Epithelial cell of proximal tubule (primary cell): ENCODE measurements around the gene PHF10. TPM values are rescaled to one million over a fixed set of nuclear protein-coding genes. Genes with fewer than 3 reads are reported as not detected.

Experiments used
- DNase-seq: peaks from one replicate; pipeline ENCODE4 v3.0.0-alpha.2; 2011; ENCODE audit warnings: low read depth
- H3K4me3 ChIP-seq: 2 replicates; pipeline ENCODE4 v1.5.1; 2011; ENCODE audit warnings: low read depth, mild to moderate bottlenecking, low read length
- total RNA-seq: library from RNA; depleted of rRNA; stranded (reverse); fragments of >200 nt; gene quantifications from 2 replicates; pipeline ENCODE4 v1.2.3, GENCODE V29; 2015
- TF ChIP-seq, protein P1 (sequence below): conservative IDR thresholded peaks from 2 replicates; pipeline ENCODE4 v1.5.1; 2012; ENCODE audit warnings: low read depth, mild to moderate bottlenecking, low read length

PHF10 gene
- total RNA-seq, 1 donor from 2014 or later, result 24.5 TPM

DNA sequence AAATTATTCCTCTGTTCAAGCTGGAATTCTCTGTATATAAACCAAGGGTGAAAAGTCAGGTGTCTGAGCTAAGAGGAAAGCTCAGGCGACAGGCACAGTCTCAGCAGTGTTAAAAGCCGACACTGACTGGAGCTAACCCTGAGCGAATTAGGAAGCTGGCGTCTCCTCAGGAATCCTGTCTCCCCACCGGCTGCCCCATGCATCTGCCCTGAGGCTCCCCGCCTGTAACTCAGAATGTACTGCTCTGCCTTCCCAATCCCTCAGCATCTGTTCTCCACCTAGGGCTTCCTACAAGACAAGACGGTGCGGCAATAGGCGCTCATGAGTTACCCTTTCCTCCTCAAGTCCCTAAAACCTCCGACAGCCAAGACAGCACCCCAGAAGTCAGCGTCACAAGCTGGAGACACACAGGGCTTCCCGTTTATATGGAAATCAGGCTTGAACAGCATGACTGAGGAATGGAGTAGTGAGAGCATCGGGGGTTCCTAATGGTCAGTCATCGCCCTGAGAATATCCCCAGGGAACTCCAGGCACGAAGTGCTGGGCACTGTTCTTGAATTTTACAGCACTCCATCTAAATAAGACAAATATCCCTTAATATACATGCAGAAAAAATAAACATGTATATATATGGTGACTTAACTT lies 56.0 kb downstream of the PHF10 start:
- no peak overlapping the region for H3K4me3 ChIP-seq
- DNase-seq, result no peak
- TF ChIP-seq, protein P1, sequence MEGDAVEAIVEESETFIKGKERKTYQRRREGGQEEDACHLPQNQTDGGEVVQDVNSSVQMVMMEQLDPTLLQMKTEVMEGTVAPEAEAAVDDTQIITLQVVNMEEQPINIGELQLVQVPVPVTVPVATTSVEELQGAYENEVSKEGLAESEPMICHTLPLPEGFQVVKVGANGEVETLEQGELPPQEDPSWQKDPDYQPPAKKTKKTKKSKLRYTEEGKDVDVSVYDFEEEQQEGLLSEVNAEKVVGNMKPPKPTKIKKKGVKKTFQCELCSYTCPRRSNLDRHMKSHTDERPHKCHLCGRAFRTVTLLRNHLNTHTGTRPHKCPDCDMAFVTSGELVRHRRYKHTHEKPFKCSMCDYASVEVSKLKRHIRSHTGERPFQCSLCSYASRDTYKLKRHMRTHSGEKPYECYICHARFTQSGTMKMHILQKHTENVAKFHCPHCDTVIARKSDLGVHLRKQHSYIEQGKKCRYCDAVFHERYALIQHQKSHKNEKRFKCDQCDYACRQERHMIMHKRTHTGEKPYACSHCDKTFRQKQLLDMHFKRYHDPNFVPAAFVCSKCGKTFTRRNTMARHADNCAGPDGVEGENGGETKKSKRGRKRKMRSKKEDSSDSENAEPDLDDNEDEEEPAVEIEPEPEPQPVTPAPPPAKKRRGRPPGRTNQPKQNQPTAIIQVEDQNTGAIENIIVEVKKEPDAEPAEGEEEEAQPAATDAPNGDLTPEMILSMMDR, result no peak

DNA sequence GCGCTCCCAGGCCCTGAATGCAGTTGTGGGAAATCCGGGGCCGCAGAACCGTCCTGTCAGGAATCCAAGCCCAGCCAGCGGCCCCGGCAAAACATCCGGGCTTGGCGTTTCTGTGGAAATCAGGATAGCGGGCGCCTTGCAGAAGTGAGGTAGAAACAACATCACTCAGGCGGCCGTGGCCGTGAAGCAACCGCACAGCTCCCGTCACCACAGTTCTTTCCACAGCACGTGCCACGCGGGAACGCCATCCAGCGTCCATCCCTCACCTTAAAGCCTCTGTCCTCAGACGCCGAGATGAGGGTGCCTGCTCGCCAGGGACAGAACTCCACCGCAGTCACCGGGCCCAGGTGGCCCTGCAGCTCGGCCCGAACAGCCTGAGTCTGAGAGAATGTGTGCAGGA lies 56.6 kb downstream of the PHF10 start:
- TF ChIP-seq, protein P1, result no peak
- no peak overlapping the region for H3K4me3 ChIP-seq
- DNase-seq, result no peak

DNA sequence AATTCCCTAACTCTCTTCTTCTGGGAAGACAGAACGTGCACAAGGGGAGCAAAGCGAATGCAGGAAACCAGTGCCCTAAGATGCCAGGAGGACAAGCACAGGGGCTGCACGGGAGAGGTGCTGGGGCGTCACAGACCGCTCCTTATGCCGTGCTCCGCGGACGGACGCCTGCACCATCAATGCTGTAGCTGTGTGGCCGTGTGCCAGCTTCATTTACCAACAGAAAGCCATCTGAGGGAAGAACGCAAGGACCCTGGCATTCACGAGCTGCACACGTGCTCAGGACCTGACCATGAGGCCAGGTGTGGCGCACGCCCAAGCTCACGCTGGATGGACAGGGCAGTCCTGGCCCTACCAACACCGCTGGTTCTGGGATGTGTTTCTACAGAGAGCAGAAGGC lies 57.9 kb downstream of the PHF10 start:
- H3K4me3 ChIP-seq, result no peak overlapping the region
- DNase-seq, result no peak
- TF ChIP-seq, protein P1, result no peak

DNA sequence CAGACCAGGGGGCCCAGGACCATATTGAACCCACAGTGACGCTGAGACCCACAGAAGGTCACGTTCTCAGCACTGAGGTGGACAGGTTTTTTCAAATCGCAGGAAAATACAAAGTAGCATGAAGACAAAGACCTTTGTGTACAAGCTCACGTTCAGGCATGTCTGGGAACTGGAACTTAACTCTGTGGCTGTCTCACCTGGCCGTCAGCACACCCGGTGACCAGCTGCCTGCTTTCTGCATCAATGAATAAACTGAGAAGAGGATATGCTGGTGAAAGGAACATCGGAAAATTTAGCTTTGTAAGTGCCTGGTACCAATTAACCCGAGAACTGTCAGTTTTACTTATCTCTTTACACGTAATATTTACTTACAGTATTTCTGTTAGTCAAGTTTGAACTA lies 59.0 kb downstream of the PHF10 start:
- no peak overlapping the region for H3K4me3 ChIP-seq
- TF ChIP-seq, protein P1, result no peak
- no peak for DNase-seq

DNA sequence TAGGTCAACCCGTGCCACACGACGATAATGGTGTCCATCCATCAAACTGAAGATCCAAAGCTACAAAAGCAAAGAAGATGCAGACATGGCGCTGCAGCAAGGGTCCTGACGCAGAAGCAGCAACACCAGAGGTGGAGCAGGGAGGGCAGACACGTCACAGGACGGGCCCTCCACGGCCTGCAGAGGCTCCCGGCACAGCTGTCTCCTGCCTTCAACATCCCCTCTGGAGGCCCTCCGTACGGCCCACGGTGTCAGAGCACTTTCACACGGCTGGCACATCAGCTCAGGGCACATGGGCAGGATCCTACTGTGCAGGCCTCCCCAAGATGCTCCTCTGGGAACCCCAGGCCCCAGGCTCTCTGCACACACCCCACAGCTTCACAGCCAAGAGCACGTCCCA lies 60.1 kb downstream of the PHF10 start:
- no peak overlapping the region for H3K4me3 ChIP-seq
- TF ChIP-seq, protein P1, result no peak
- no peak for DNase-seq

DNA sequence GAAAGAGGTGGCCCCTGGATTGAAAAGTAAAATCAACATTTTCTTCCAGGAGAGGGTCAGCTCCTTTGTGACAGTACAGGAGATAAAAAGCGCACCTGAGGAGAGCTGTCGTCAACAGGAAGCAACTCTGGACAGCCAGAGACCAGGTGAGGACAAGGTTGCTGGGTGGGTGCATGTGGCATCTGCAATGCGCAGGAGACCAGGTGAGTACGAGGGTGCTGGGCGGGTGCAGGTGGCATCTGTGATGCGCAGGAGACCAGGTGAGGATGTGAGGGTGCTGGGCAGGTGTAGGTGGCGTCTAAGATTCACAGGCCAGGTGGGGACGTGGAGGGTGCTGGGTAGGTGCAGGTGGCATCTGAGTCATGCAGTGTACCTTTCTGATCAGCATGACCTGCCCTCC lies 60.8 kb downstream of the PHF10 start:
- TF ChIP-seq, protein P1, result no peak
- DNase-seq, result no peak
- no peak overlapping the region for H3K4me3 ChIP-seq

DNA sequence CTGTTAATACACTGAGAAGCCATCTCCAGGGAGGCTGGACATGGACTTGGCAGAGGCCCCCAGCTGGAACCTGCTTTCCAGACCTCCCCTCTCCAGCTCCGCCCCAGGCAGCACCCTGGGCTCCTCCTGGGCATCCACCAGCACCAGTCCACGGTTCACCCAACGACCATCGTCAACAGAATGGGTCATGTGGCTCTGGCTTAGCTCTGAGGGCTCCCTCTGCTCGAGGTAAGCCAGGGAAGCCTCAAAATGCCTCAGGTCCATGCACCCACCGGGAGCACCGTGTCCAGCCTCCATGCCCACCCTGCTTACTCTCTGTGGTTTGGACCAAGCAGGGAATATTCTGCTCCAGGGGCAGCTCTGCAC lies 62.9 kb downstream of the PHF10 start:
- TF ChIP-seq, protein P1, result no peak

More for the DNA sequence above, 62.9 kb downstream of the PHF10 start:
- DNase-seq, result no peak
- H3K4me3 ChIP-seq, result no peak overlapping the region
